HCT116 (cell line): ENCODE measurements around the gene CBFA2T3. TPM values are rescaled to one million over a fixed set of nuclear protein-coding genes. Genes with fewer than 3 reads are reported as not detected.

Experiments
- ATAC-seq: fragments of 200-7000 bp; cut with Tn5 transposase; 2 replicates; pipeline ENCODE4 v1.9.1; 2020; ENCODE audit warnings: mild to moderate bottlenecking, moderate library complexity
- BruUV-seq: library from RNA; stranded (reverse); fragments of 400-500 nt; replicated peaks from 2 replicates; lab custom pipeline; 2021; lab: Mats Ljungman, UMichigan
- CTCF ChIA-PET: fragments of 300-600 bp; sonication (Branson Sonifier 250); formaldehyde crosslinking; loops from one replicate; lab custom pipeline; 2021; ENCODE audit warnings: antibody characterized with exemption; lab: Charles Lee
- POLR2A ChIA-PET: fragments of 300-600, 350-600 bp; sonication (Branson Sonifier 250); formaldehyde crosslinking; loops from one replicate; lab custom pipeline; 2021; ENCODE audit warnings: antibody characterized with exemption; lab: Charles Lee
- RAD21 ChIA-PET, 2 experiments: fragments of 300-600 bp; sonication (Branson Sonifier 250); formaldehyde crosslinking; loops; one replicate each; lab custom pipeline; 2023; ENCODE audit warnings: low total read pairs in 2 of 2; ENCODE audit not compliant: uncharacterized antibody in 2 of 2, unreplicated experiment in 2 of 2, low non-redundant PET in 1 of 2; lab: Charles Lee
- DNase-seq: peaks from one replicate; pipeline ENCODE4 v3.0.0-alpha.2; 2010; ENCODE audit warnings: low read depth, low spot score
- H2AFZ ChIP-seq: fragments of 200-600 bp; shearing (Covaris generic), sonication (generic); 2 replicates; pipeline ENCODE4 v1.6.1; 2017; ENCODE audit warnings: low read depth, mixed run types, mixed read lengths, antibody characterized with exemption, low read length; ENCODE audit not compliant: poor library complexity, severe bottlenecking
- H3K27ac ChIP-seq: 2 replicates; pipeline ENCODE4 v1.5.1; 2012; ENCODE audit warnings: low read depth, low read length
- H3K27me3 ChIP-seq: fragments of 200-600 bp; sonication (generic); 2 replicates; pipeline ENCODE4 v1.6.1; 2016; ENCODE audit warnings: mixed run types, low read length, mixed read lengths; ENCODE audit not compliant: insufficient read depth
- H3K36me3 ChIP-seq, 2 experiments: fragments of 200-500 bp in 1 of 2; fragments of 200-600 bp in 1 of 2; sonication (Bioruptor generic) in 1 of 2; sonication (generic) in 1 of 2; 2 replicates each; pipeline versions ENCODE4 v1.5.1 to v1.6.1; 2014 to 2016; ENCODE audit warnings: low read length in 2 of 2, inconsistent platforms in 1 of 2, mixed read lengths in 1 of 2, mixed run types in 1 of 2; ENCODE audit not compliant: insufficient read depth in 2 of 2, control insufficient read depth in 1 of 2
- H3K4me1 ChIP-seq, 2 experiments: fragments of 200-600 bp in 1 of 2; sonication (generic) in 1 of 2; 2 replicates each; pipeline versions ENCODE4 v1.5.1 to v1.6.1; 2012 to 2017; ENCODE audit warnings: low read length in 2 of 2, inconsistent platforms in 1 of 2, mild to moderate bottlenecking in 1 of 2, mixed read lengths in 1 of 2, mixed run types in 1 of 2, moderate library complexity in 1 of 2; ENCODE audit not compliant: insufficient read depth in 2 of 2, control insufficient read depth in 1 of 2
- H3K4me2 ChIP-seq: fragments of 200-600 bp; sonication (generic); 2 replicates; pipeline ENCODE4 v1.6.1; 2017; ENCODE audit warnings: mixed run types, low read length, mixed read lengths
- H3K4me3 ChIP-seq, 2 experiments: fragments of 200-600 bp in 1 of 2; sonication (generic) in 1 of 2; replicated peaks in 1 of 2; 2 replicates each; pipeline ENCODE4 v1.5.1; 2011 to 2016; ENCODE audit warnings: low read length in 2 of 2, control low read depth in 1 of 2, low read depth in 1 of 2, mild to moderate bottlenecking in 1 of 2, mixed read lengths in 1 of 2, mixed run types in 1 of 2
- H3K79me2 ChIP-seq: fragments of 200-600 bp; sonication (generic); 2 replicates; pipeline ENCODE4 v1.6.1; 2017; ENCODE audit warnings: mild to moderate bottlenecking, mixed run types, low read length, moderate library complexity, mixed read lengths; ENCODE audit not compliant: insufficient read depth
- H3K9ac ChIP-seq: fragments of 200-600 bp; sonication (generic); 2 replicates; pipeline ENCODE4 v1.6.1; 2016; ENCODE audit warnings: low read length, mixed read lengths
- H3K9me2 ChIP-seq: fragments of 200-600 bp; sonication (generic), shearing (Covaris generic); 2 replicates; pipeline ENCODE4 v1.6.1; 2017; ENCODE audit warnings: mixed run types, mild to moderate bottlenecking, moderate library complexity; ENCODE audit not compliant: insufficient read depth
- H3K9me3 ChIP-seq, 2 experiments: fragments of 200-500 bp in 1 of 2; fragments of 200-600 bp in 1 of 2; sonication (Bioruptor generic) in 1 of 2; sonication (generic) in 1 of 2; 2 replicates each; pipeline ENCODE4 v1.6.1; 2014 to 2017; ENCODE audit warnings: low read length in 2 of 2, mixed read lengths in 2 of 2, inconsistent platforms in 1 of 2, low read depth in 1 of 2, mild to moderate bottlenecking in 1 of 2, mixed run types in 1 of 2, moderate library complexity in 1 of 2; ENCODE audit not compliant: control insufficient read depth in 1 of 2, insufficient read depth in 1 of 2
- H4K20me1 ChIP-seq: fragments of 200-600 bp; sonication (generic), shearing (Covaris generic); 2 replicates; pipeline ENCODE4 v1.6.1; 2017; ENCODE audit warnings: mixed run types, mild to moderate bottlenecking, moderate library complexity; ENCODE audit not compliant: insufficient read depth
- CEBPB ChIP-seq: IDR thresholded peaks from 2 replicates; pipeline ENCODE4 v1.6.1; 2012; ENCODE audit warnings: low read depth
- CTCF ChIP-seq, 3 experiments: fragments of 200-600 bp in 1 of 3; sonication (generic) in 1 of 3; IDR thresholded peaks in 2 of 3; conservative IDR thresholded peaks in 1 of 3; 2 replicates each; pipeline ENCODE4 v1.5.1; 2012 to 2017; ENCODE audit warnings: low read depth in 2 of 3, low read length in 2 of 3, antibody characterized with exemption in 1 of 3, borderline replicate concordance in 1 of 3, control low read depth in 1 of 3, mild to moderate bottlenecking in 1 of 3, mixed read lengths in 1 of 3, mixed run types in 1 of 3, moderate library complexity in 1 of 3; ENCODE audit not compliant: insufficient read depth in 1 of 3
- EGR1 ChIP-seq: IDR thresholded peaks from 2 replicates; pipeline ENCODE4 v1.6.1; 2012; ENCODE audit warnings: low read depth
- ELF1 ChIP-seq: IDR thresholded peaks from 2 replicates; pipeline ENCODE4 v1.6.1; 2012; ENCODE audit warnings: low read depth, borderline replicate concordance
- EZH2 ChIP-seq: fragments of 200-600 bp; sonication (generic); IDR thresholded peaks from 2 replicates; pipeline ENCODE4 v1.6.1; 2017; ENCODE audit warnings: antibody characterized with exemption, mixed run types
- JUND ChIP-seq: IDR thresholded peaks from 2 replicates; pipeline ENCODE4 v1.6.1; 2012
- MAX ChIP-seq: IDR thresholded peaks from 2 replicates; pipeline ENCODE4 v1.6.1; 2012
- POLR2A ChIP-seq: IDR thresholded peaks from 2 replicates; pipeline ENCODE4 v1.7.0; 2011; ENCODE audit warnings: borderline replicate concordance; ENCODE audit not compliant: insufficient read depth, insufficient read length; ENCODE audit errors: extremely low read depth
- POLR2AphosphoS5 ChIP-seq: IDR thresholded peaks from 2 replicates; pipeline ENCODE4 v1.6.1; 2011; ENCODE audit warnings: mild to moderate bottlenecking, low read depth, low read length, moderate library complexity
- RAD21 ChIP-seq: IDR thresholded peaks from 2 replicates; pipeline ENCODE4 v1.6.1; 2012; ENCODE audit warnings: low read depth, mild to moderate bottlenecking
- REST ChIP-seq: IDR thresholded peaks from 2 replicates; pipeline ENCODE4 v1.6.1; 2012; ENCODE audit warnings: low read depth
- SIN3A ChIP-seq: IDR thresholded peaks from 2 replicates; pipeline ENCODE4 v1.6.1; 2012; ENCODE audit warnings: low read depth
- SP1 ChIP-seq: IDR thresholded peaks from 2 replicates; pipeline ENCODE4 v1.6.1; 2012; ENCODE audit warnings: low read depth
- TCF7L2 ChIP-seq: IDR thresholded peaks from 2 replicates; pipeline ENCODE4 v1.7.0; 2011; ENCODE audit warnings: borderline replicate concordance, inconsistent platforms; ENCODE audit not compliant: insufficient read depth, insufficient read length; ENCODE audit errors: extremely low read depth
- ZBTB33 ChIP-seq: IDR thresholded peaks from 2 replicates; pipeline ENCODE4 v1.6.1; 2011; ENCODE audit warnings: mild to moderate bottlenecking, low read length, moderate library complexity; ENCODE audit not compliant: insufficient replicate concordance; ENCODE audit errors: extremely low read depth
- ZNF274 ChIP-seq: fragments of 200-500 bp; sonication (Bioruptor generic); IDR thresholded peaks from 2 replicates; pipeline ENCODE4 v1.6.1; 2014; ENCODE audit warnings: mild to moderate bottlenecking, low read depth, low read length, inconsistent platforms
- intact Hi-C: fragments of 100-400 bp; cut with micrococcal nuclease; formaldehyde crosslinking; loops from 2 replicates; pipeline ENCODE4 v1.10.0; 2022
- total RNA-seq: library from RNA; stranded (reverse); gene quantifications from one replicate; pipeline ENCODE4 v1.2.1, GENCODE V29; 2021; ENCODE audit not compliant: unreplicated experiment

CBFA2T3 gene
- total RNA-seq, 1 experiment from 2014 or later: 19.1 TPM

DNA sequence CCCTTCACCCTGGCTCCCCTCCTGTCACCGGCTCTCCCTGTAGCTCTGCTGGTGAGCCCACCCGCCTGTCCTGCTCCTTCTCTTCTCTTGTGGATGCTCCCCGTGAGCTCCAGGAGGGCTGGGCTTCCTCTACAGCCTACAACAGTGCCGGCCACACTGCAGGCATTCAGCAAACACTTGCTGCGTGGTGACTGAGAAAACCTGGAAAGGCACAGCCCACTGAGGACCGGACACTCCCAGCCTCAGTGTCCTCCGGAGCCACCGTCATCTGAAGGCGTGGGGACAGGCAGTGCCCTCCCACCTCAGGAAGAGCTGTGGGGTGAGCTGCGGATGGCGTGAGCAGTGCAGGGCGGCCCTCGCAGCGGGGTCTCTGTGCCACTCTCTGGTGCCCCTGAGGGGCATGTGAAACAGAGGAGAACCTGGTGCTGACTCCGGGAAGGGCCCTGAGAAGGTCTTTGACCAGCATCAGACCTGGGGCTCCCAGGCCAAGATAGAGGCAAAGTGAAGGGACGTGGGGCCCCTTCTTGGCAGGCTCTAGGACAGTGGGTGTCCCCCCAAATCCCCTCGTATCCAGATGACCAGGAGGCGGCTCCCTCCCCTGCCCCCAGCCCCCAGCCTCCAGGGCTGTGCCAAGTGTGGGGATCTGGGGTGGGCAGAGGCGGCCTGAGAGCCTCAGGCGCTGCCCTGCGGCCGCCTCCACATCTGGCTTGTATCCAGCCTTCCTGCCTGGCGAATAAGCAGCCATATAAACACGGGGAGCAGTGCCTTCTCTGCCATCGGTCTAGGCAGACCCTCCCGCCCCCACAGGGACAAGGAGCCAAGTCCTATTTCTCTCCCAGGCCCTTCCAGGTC lies 66.5 kb downstream of the CBFA2T3 start:
- no peak overlapping the region for H2AFZ ChIP-seq
- BruUV-seq: no TSS peak
- DNase-seq (no peak), ATAC-seq (no peak)
- no peaks in the 10 kb centered on the region for H3K27me3 ChIP-seq
- no peaks in the 10 kb centered on the region for H4K20me1 ChIP-seq
- H3K4me1 ChIP-seq: peaks cover 20 to 34% of the 10 kb centered on the region in 2 experiments
- RAD21 ChIA-PET: no interaction called here
- CTCF ChIA-PET: no interaction called here
- POLR2A ChIA-PET: no interaction called here
- no peaks in the 10 kb centered on the region for H3K9me2 ChIP-seq
- TF ChIP-seq POLR2A (no peak), RAD21 (no peak), ZNF274 (no peak), CEBPB (no peak), JUND (no peak), POLR2AphosphoS5 (no peak), CTCF (IDR thresholded peaks at IDR 0.05 in 2 of 3, conservative IDR thresholded peaks at IDR 0.05 in 1 of 3; ENCODE audit: borderline replicate concordance in 1 of 3, insufficient read depth in 1 of 3, low read depth in 2 of 3, low read length in 2 of 3) (no peak), MAX (no peak), TCF7L2 (no peak), REST (no peak), EZH2 (no peak), SIN3A (no peak), ELF1 (no peak), ZBTB33 (no peak), SP1 (no peak), EGR1 (no peak)
- H3K4me3 ChIP-seq: no peak overlapping the region
- H3K4me2 ChIP-seq: no peak overlapping the region
- no peaks in the 10 kb centered on the region for H3K79me2 ChIP-seq
- H3K9ac ChIP-seq: no peak overlapping the region
- intact Hi-C loops: no loop called here
- no peak overlapping the region for H3K27ac ChIP-seq
- H3K9me3 ChIP-seq: peaks cover 0 to 4% of the 10 kb centered on the region in 2 experiments; a peak in 1 of 4 replicates
- no peaks in the 10 kb centered on the region for H3K36me3 ChIP-seq
